ENCODE results near the gene GFM1.
"Not testable (repeated sequence)": the region's sequence is repeated elsewhere in the genome, so short reads cannot be mapped to it uniquely, and the experiment has no call there.

The GFM1 gene

DNA sequence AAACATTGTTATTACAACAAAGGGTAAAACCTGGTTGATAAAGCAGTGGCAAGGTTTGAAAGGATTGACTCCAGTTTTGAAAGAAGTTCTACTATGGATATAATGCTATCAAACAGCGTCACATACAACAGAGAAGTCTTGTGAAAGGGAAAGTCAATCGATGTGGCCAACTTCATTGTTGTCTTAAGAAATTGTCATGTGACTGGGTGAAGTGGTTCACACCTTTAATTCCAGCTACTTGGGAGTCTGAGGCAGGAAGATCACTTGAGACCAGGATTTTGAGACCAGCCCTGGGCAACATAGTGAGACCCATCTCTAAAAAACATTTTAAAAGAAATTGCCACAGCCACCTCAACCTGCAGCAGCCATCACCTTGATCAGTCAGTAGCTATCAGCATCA is 34.4 kb downstream of the GFM1 start:
- no peak for DNase-seq (ENCODE audit: low spot score)

DNA sequence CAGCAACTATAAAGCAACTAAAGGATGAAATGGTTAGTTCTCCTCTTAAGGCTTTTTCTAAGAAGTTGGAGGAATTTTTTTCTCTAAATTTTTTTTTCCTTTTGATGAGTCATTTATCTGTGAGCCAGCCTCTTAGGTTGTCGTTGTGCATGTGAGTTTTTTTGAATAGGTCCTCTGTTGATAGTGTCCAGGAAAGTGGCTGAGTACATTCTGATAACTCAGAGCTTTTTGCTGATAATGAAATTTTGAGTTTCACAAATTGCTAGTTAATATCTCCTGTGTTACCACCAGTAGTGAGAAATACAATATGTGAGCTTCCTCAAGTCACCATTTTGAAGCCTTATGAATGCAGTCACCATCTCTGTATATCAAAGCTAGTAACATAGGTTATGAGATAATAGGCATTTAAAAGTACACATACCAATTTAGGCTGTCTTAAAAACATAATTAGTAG is 35.2 kb downstream of the GFM1 start:
- peak; percentile 30 for DNase-seq (ENCODE audit: low spot score)

DNA sequence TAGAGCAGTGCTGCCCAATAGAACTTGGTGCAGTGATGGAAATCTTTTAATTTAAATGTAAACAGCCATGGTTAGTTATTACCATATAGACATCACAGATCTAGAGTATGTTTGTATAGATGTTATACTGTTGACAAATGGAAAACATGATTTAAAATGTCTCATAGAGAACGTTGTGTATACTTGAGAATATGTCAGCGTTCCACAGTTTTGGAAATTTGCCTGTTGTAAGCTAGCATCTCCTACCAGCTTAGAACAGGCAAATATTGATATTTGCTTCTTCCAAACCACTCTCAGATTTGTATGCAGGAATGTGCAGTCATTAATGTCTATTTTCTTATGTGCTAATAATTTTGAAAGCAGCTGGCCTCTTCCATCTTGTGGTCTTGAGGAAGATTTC is 36.5 kb downstream of the GFM1 start:
- no peak for DNase-seq (ENCODE audit: low spot score)

DNA sequence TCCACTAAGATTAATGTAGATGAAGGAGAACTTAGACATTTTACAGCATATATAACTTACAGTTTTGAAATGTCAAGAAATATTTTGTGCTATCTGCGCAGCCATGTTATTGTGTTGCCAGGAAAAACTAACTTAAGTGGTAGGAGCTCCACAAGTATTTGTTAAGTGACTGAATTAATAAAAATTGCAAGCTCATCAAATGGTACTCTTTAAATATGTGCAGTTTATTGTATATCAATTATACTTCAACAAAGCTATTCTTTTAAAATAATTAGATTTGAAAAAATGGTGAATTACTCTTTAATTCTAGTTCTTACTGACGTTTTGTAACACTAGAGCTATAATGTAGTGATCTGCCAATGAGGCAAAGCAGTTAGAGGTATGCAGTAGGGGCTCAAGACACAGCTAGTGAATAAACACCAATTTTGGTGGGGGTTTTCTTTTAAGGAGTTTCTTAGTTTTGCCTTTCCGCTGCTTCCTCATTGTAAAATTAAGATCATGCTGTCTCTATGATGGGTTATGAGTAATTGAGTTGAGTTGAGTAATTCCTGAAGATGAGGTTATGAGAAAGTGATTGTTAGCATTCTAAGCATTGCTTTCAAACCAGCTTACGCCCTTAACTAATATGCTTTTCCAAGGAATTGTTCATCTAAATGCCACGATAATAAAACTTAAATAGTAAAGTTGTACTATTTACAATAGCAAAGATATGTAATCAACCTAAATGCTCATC is 39.1 kb downstream of the GFM1 start:
- DNase-seq (ENCODE audit: low spot score) = peak; percentile 13

DNA sequence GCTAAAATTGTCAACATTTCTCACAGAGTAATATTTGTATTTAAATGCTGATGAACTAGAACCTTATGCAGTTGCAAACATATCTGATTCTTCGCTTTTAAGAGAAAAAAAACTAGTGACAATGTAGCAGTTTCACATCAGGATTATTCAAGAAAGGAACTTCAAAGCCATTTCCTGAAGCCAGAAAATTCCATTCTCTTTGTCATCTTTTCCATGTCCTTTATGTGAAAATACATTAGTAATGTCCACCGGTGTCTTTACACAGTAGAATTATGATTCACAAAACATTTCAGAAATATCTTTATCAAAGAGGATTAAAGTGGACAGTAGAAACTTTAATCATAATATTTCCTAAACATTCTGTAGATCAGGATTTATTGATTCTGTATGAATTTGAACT is 40.8 kb downstream of the GFM1 start:
- DNase-seq (ENCODE audit: low spot score) = no peak

DNA sequence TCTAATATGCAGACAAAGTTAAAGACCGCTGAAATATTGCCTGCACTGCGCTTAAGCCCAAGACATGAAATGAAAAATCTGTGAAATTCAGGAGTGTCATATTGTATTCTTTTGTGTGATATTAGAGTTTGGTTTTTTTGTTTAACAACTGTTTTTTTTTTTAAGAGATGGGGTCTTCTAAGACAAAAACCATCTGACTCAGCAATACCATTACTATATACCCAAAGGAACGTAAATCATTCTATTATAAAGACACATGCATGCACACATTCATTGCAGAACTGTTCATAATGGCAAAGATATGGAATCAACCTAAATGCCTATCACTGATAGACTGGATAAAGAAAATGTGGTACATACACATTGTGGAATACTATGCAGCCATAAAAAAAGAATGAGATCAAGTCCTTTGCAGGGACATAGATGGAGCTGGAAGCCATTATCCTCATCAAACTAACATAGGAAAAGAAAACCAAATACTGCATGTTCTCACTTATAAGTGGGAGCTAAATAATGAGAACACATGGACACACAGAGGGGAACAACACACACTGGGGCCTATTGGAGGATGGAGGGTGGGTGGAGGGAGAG is 49.6 kb downstream of the GFM1 start:
- not testable (repeated sequence) for DNase-seq (ENCODE audit: low spot score)

DNA sequence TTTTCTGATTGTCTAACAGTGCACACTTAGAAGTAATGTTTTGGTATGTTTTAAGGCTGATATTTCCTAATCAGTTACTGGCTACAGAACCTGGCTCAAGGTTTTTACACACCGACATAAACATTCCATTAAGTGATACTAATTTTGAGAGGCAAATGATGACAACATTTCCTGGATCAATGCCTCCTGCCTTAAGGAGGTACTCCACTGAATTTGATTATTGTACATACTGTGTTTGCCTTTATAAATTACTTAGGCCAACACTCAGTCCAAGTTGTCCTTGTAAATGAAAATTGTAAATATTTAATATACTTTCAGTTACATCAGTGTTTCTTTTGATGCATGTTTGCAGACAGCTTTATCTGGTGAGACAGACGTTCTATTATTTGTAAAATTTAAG is 52.3 kb downstream of the GFM1 start:
- no peak for DNase-seq (ENCODE audit: low spot score)

DNA sequence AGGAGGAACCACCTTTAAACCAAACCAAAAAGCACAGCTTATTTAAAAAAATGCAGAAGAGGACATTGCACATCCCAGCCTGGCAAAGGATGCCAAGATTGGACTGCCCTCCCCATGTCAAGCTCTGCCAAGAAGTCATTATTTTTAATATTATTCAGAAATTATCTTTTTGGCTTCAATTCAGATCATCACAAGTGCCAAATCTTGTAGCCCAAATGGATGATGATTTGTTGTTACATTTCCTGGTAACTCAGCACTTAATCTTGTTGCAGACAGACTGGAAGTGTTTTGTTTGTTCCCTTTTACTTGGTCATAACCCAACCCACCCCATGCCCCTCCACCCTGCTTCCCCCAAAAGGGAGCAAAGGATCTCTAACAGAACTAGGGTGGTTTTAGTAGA is 56.2 kb downstream of the GFM1 start:
- DNase-seq (ENCODE audit: low spot score) = no peak

DNA sequence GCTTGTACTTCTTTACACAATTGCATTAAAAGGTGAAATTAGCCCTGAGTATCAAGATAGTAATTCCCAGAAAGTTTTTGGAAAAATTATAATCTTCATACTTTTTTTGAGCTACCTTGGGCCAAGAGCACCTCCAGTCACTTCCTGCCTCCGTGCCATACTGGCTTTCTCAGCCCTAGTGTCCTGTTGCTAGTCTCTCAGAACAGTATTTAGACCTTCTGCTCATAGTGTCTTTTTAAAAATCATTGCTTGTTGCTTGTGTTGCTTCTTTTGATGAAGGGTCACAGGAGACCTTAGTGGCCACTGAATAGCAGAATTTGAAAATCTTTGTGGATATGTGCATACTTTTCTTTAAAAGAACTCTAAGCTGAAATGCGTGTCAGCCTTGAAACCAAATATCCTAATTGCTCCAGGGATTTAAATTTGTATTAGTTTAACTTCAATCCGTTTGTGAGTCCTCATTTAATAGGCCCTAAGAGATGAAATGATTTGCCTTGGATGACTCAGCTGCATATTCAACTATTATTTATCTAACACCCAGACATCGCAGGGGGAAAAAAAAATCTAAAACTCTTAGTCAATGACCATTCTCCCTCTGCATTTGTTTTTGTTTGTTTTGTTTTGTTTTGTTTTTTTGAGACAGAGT is 57.2 kb downstream of the GFM1 start:
- DNase-seq (ENCODE audit: low spot score) = no peak

DNA sequence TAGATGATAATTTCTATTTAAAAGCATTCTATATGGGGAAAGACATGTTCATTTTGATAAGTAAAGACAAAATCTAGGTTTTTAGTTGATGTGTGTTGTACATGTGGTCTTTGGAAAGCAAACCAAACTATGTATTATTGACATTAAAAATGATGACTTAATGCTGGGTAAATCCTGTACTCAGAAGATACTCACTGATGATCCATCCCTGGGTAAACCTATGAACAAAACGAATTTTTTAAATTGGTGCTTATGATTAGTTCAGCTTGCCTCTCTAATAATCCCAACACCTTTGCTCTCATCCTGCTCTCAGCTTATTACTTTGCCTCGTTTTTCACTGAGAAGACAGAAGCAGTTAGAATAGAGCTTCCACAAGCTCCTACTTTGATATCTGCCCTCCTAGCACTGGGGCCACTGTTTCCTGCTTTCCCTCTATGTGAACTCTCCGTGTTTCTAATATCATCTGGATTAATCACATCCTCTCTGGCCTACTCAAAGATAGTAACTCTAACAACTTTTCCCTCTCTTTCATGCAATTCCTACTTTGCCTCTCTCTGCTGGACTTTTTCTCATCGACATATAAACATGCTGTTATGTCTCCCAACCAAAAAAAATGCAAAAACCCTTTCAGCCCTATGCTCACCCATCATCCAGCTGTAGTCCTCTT is 58.6 kb downstream of the GFM1 start:
- DNase-seq (ENCODE audit: low spot score) = peak; percentile 38

DNA sequence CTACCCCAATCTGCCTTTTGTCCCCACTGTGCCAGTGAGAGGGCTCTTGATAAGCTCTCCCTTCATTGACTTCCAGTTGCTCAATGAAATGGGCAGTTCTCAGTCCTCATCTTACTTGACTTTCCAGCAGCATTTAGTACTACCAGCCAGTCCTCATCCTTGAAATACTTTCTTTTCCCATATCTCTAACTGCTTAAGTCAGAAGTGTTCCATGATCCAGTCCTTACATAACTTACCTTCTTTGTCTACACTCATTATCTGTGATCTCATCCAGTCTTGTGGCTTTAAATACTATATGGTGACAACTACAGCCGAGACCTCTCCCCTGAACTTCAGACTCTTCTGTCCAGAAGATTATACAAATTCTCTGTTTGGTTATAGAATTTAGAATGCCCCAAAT is 59.2 kb downstream of the GFM1 start:
- DNase-seq (ENCODE audit: low spot score) = no peak

DNA sequence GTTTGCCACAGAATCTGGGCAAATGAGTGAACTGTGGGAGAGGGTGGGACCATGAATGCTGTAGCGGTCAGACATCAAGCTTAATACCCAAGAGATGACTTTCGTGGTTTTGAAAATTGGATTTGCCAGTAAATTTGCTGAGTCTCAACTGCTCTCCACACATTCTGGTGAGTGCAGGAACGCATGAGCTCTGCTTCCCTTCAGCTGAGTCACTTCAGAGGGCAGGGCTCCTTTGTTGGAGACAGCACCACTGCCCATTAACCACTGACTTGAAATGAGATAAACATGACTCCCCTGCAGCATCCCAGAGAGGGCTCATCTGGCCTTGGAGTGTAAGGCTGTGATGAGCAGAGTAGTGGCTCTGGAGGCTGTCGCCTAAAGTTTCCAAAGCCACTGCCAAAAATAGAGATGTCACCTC is 65.3 kb downstream of the GFM1 start:
- DNase-seq (ENCODE audit: low spot score) = peak; percentile 98

DNA sequence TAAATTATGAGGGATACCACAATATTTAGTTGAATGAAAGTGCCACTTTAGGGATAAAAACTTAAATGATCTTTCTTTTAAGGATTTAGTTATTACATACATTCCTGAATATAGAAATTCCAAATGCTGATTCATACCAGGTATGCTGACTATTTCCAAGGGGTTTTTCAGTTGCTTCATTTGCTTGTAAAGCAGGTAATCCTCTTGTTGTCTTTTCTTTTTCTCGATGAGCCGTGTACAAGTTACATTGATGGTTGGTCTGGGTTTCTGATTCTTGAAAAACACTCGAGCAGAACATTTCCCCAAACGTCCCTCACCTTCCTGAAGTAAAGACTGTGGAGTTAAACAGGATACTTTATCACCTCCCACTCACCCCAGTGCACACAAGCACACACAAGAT is 66.3 kb downstream of the GFM1 start:
- DNase-seq (ENCODE audit: low spot score) = peak; percentile 54

DNA sequence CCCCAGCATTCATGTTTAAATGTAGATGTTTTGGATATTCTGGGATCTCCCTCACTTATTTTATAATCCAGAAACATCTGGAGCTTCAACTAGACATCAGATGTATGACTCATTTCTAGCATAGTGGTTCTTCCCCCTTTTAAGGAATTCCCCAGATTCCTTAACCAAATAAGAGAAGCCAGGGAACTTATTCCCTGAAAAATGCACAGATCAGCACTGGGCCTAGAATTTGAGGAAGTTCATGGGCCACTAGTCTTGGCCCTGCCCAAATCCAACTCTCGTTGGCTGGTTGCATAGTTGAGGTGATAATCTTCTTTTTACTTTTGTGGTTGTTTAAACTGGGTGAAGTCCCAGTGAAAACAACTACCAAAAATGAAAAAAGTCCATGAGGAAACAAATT is 67.6 kb downstream of the GFM1 start:
- peak; percentile 90 for DNase-seq (ENCODE audit: low spot score)

DNA sequence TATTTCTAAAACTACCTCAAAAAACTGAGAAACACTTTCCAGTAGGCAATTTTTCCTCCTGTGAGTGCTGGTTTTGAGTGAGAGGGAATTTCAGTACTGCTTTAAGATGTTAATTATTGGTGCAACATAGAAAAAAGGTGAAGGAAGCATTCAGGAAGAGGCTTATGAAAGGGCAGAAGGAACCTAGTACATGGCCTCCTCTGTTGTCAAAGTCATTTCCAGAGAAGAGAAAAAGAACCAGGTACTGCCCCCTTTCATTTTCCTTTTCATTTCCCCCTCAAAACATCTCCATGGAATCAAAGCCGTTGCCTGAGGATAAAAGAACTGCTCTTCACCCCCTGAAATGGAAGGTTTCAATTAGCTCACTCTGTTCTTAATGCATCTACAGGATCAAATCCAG is 68.1 kb downstream of the GFM1 start:
- DNase-seq (ENCODE audit: low spot score) = no peak

DNA sequence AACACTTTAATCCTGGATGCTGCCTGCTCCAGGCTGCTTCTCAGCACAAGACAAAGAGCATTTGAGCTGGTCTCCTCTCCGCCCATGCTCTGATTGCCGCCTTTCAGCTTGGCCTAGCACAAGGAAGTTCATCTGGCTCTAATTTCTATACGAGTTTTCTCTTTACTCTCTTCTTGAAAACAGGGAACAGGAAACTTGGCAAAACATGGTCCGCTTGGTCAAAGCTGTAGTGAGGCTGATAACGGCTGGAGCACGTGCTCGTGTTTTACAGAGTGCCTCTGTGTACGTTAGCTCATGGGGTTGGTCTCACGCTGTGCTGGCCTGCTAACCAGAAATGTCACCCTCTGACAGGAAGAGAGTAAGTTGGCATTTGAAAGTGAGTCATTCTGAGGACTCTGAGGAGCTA is 68.8 kb downstream of the GFM1 start:
- peak; percentile 47 for DNase-seq (ENCODE audit: low spot score)

DNA sequence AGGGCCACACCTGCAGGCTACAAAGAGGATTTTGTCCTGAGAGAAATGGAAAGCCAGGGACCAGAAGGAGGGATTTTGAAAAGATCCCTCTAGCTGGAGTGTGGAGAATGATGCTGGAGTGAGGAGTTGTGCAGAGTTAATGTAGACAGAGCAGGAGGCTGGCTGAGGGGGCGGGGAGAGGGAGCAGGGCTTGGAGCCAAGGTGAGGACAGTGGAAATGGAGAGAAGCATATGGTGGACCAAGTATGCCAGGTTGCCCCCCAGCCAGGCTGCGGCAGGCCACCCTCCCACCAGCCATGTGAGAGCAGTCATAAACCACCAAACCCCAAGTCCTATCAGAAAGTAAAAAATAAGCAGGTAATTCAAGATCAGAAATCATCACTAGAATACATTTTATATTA is 73.2 kb downstream of the GFM1 start:
- DNase-seq (ENCODE audit: low spot score) = no peak

DNA sequence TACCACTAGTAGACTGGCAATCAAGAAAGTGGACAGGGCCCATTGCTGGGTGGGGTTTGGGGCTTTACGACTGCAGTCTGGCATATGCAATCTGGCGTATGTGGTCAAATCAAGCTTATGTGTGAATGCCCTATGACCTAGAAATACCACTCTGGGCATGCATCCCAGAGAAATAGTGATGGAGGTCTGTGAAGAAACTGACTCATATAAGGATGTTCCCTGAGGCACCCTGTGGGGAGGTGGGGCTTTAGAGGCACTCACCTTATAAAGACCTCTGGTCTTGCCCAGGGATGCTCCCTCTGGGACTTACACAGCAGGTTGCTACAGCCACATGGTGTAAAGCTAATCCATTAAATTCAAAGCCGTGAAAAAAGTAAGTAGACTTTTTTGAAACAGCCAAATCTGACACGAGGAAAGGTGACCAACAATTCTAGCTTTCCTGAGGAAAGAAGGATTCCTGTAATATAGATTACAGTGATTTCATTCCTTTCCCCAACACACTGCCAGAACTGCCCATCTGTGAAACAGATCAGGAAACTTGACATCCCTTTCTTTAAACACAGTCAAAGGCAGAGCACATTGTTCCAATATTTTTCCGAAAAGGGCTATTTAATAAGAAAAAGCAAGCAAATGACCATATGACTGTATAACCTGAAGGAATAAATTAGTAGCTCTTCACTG is 74.3 kb downstream of the GFM1 start:
- DNase-seq (ENCODE audit: low spot score) = peak; percentile 89

DNA sequence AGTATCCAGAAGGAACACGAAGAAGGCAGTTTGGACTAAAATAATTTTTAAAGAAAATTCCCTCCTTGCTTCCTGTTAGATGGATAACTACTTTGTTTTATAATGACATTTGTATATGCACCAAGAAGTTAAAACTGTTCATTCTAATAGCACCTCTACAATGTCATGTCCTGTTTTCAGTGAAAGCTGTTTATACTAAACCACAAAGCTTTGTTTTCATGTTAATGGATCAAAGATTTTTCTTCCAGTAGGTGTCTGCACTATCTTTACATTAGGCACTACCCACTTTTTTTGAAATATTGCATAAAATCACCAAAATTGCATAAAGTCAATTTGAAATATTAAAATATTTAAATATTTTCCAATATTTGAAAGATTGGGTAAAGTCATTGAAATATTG is 77.8 kb downstream of the GFM1 start:
- no peak for DNase-seq (ENCODE audit: low spot score)

DNA sequence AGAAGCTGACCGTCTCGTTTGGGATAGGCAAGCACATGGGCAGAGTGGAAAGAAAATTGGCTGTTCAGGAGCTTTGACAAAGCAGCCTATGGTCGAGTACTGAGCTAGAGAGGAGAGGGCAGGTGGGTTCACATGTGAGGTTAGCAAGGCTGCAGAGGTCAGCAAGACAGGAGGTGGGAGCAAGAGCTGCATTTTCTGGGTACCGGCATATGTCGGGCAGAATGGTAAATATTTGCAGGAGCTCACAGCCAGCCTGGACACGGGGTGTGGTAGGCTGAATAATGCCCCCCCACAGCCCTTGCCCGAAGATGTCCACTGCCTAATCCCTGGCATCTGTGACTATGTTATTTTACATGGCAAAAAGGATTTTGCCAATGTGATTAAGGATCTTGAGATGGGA is 79.7 kb downstream of the GFM1 start:
- no peak for DNase-seq (ENCODE audit: low spot score)

DNA sequence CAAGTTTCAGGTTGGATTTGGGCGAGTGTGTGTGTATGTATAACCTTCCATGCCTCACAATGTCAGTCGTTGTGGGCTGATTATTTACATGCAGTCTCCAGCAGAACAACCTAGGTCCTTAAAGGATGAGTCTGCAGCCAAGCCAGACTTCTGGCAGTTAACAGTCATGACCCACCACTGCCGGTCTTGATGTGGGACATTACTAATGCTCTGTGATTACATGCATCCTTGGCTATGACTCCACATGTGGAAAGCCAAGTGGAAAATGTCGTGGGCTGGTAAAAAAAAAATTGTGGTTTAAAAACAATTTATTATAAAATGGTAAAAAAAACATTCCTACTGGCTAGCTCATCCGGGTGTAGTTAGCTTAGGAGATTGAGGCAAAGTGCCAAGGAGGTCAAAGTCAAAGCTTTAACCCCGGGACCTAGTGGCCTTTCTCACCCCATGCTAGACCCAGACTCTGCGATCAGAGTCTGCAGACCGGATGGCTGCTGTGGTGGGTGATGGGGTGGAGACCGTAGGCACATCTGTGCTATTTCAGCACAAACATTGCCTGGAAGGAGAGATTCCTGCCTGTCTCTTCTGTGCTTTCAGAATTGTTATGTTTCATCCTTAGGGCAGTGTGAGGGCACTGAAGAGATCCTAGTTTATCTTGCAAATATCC is 81.2 kb downstream of the GFM1 start:
- DNase-seq (ENCODE audit: low spot score) = peak; percentile 98
